Parietal lobe (tissue), 1 donor: ENCODE results near the gene BMP5. TPM values are rescaled to one million over a fixed set of nuclear protein-coding genes. Genes with fewer than 3 reads are reported as not detected.

Source experiments
- total RNA-seq: library from RNA; depleted of rRNA; stranded (reverse); fragments of >200 nt; gene quantifications from one replicate; pipeline ENCODE4 v1.2.3, GENCODE V29; 2014

BMP5 gene
- total RNA-seq = 0.94 TPM

GRCh38 chr6:55875400-55875799 is at the start of gene BMP5:
Gene BMP5 (minus strand): TSS chr6:55875590. CDS start chr6:55874865, 725 bp downstream.

